Stomach (tissue), 9 donors: ENCODE measurements around the gene P2RX7. TPM values are rescaled to one million over a fixed set of nuclear protein-coding genes. Genes with fewer than 3 reads are reported as not detected.
A peak's percentile ranks its signal among the peaks of the same experiment; 100 is the strongest.

Experiments used
- DNase-seq, 2 donors: peaks; one replicate each; pipeline versions ENCODE4 v3.0.0 to v3.0.0-alpha.2; 2013 to 2019
- H3K27ac ChIP-seq, 5 donors: fragments of 200-600 bp in 4 of 5; sonication (generic) in 4 of 5; one replicate each; pipeline ENCODE4 v1.5.1; 2013 to 2019; ENCODE audit warnings: mild to moderate bottlenecking in 1 of 5, moderate library complexity in 1 of 5
- H3K27me3 ChIP-seq, 3 donors: fragments of 200-600 bp; sonication (generic); one replicate each; pipeline ENCODE4 v1.5.1; 2017 to 2019; ENCODE audit warnings: mixed run types in 1 of 3
- H3K36me3 ChIP-seq, 4 donors: fragments of 200-600 bp; sonication (generic); 1 replicate in 3 of 4; 2 replicates in 1 of 4; pipeline ENCODE4 v1.5.1; 2016 to 2019
- H3K4me1 ChIP-seq, 4 donors: fragments of 200-600 bp; sonication (generic); one replicate each; pipeline ENCODE4 v1.5.1; 2016 to 2019
- H3K4me3 ChIP-seq, 4 donors: fragments of 200-600 bp; sonication (generic) in 3 of 4; one replicate each; pipeline ENCODE4 v1.5.1; 2016 to 2019; ENCODE audit warnings: mild to moderate bottlenecking in 1 of 4
- H3K9me3 ChIP-seq, 4 donors: fragments of 200-600 bp; sonication (generic); one replicate each; pipeline ENCODE4 v1.5.1; 2016 to 2019
- EP300 ChIP-seq: sonication (generic); formaldehyde crosslinking; IDR thresholded peaks from one replicate; pipeline ENCODE4 v1.6.1; 2017; ENCODE audit warnings: antibody characterized with exemption
- POLR2A ChIP-seq, 4 donors: fragments of 450-650 bp; IDR thresholded peaks; one replicate each; pipeline ENCODE4 v1.6.1; 2016; ENCODE audit warnings: antibody characterized with exemption in 4 of 4, control low read depth in 2 of 4, mild to moderate bottlenecking in 1 of 4, moderate library complexity in 1 of 4
- POLR2AphosphoS5 ChIP-seq, 3 donors: sonication (generic); formaldehyde crosslinking; IDR thresholded peaks; one replicate each; pipeline ENCODE4 v1.6.1; 2016; ENCODE audit warnings: antibody characterized with exemption in 3 of 3
- WGBS, 5 donors: extraction: QIAGEN DNeasy Blood & Tissue Kit in 3 of 5; methylation state at CpG; one replicate each; pipeline versions ENCODE4 v1.1.5 to v1.1.7; 2013 to 2018; 5-methylcytosine and 5-hydroxymethylcytosine counted together
- intact Hi-C: fragments of 100-400 bp; cut with DNase I; formaldehyde crosslinking; loops from one replicate; pipeline ENCODE4 v1.15.1; 2023; ENCODE audit warnings: low total_unique reads
- polyA plus RNA-seq, 3 donors: library from polyadenylated mRNA; stranded (reverse); fragments of 200-250 nt; gene quantifications; one replicate each; pipeline ENCODE4 v1.2.3, GENCODE V29; 2013
- total RNA-seq, 5 donors: library from RNA; depleted of rRNA; stranded (reverse); fragments of >200 nt; gene quantifications; one replicate each; pipeline versions ENCODE4 v1.1.0 to v1.2.3, GENCODE V29; 2014 to 2016
- TF ChIP-seq, protein P1 (sequence below), 7 experiments: fragments of 450-650 bp in 4 of 7; fragments of 200-600 bp in 3 of 7; sonication (generic) in 3 of 7; IDR thresholded peaks; one replicate each; pipeline ENCODE4 v1.5.1; 2016 to 2019; ENCODE audit warnings: antibody characterized with exemption in 7 of 7, control low read depth in 2 of 7, mild to moderate bottlenecking in 1 of 7
- donor health status: healthy with polysubstance abuse.
- donor health status: Bipolar disorder and iron deficiency.
- donor health status: healthy.

Gene P2RX7
- total and polyA plus RNA-seq, 8 donors: 0.31 to 2.2 (median 0.95) TPM; not detected in 2

DNA sequence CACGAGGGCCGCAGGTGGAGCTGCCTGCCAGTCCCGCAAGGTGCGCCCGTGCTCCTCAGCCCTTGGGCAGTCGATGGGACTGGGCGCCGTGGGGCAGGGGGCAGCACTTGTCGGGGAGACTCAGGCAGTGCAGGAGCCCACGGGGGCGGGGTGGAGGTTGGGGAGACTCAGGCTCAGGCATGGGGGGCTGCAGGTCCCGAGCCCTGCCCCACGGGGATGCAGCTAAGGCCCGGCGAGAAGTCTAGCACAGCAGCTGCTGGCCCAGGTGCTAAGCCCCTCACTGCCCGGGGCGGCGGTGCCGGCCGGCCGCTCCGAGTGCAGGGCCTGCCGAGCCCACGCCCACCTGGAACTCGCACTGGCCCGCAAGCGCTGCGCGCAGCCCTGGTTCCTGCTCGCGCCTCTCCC lies 39.2 kb upstream of the P2RX7 start:
- Histone ChIP-seq H3K4me1 (peaks cover 9 to 15% (median 14%) of the 10 kb centered on the region in 4 donors), H3K36me3 (no peaks in the 10 kb centered on the region), H3K9me3 (no peaks in the 10 kb centered on the region), H3K4me3 (no peak overlapping the region), H3K27me3 (peaks cover 0 to 23% (median 0%) of the 10 kb centered on the region in 3 donors), H3K27ac (no peak overlapping the region)
- TF ChIP-seq POLR2AphosphoS5 (IDR thresholded peaks at IDR 0.05) (no peak), EP300 (no peak), POLR2A (IDR thresholded peaks at IDR 0.05) (no peak)
- TF ChIP-seq, protein P1, sequence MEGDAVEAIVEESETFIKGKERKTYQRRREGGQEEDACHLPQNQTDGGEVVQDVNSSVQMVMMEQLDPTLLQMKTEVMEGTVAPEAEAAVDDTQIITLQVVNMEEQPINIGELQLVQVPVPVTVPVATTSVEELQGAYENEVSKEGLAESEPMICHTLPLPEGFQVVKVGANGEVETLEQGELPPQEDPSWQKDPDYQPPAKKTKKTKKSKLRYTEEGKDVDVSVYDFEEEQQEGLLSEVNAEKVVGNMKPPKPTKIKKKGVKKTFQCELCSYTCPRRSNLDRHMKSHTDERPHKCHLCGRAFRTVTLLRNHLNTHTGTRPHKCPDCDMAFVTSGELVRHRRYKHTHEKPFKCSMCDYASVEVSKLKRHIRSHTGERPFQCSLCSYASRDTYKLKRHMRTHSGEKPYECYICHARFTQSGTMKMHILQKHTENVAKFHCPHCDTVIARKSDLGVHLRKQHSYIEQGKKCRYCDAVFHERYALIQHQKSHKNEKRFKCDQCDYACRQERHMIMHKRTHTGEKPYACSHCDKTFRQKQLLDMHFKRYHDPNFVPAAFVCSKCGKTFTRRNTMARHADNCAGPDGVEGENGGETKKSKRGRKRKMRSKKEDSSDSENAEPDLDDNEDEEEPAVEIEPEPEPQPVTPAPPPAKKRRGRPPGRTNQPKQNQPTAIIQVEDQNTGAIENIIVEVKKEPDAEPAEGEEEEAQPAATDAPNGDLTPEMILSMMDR (IDR thresholded peaks at IDR 0.05): no peak
- DNase-seq: no peak
- intact Hi-C loops: no loop called here
- 95 to 97% (median 96%) methylated on average over 11 to 31 of the region's 31 CpGs for WGBS, 5 donors

DNA sequence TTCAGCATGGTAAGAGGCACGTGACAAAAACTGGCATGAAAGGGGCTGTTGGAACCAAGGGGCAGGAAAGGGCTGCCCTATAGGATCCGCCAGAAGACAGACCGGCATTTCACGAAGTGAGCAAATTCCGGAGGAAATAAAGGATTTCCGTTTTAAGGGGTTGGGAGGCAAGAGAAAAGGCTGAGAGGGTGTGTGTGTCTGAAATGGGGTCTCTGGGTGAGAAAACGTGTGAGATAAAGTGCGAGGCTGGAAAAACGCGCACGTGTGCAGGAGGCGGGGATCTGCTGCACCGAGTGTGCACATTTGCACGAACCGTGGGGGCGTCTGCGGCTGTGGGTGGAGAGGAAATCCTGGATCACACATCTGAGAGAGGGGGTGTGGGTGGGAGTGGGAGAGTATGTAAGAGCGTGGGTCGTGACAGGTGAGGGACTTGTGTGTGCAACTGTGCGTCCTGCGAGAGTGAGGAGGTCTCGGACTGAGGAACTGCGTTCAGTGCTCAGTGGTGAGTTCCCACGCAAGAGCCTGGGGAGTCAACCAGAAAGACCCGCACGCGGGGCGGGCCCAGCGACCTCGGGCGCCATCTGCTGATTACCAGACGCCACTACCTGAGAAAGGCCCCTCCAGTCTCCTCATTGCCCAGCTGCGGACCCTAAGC lies 37.0 kb upstream of the P2RX7 start:
- peak overlapping the region; percentile 24 to 42 (median 34) for H3K4me3 ChIP-seq
- 1 to 5% (median 2%) methylated on average over 31 to 33 of the region's 33 CpGs for WGBS, 5 donors
- TF ChIP-seq POLR2AphosphoS5 (IDR thresholded peaks at IDR 0.05) (peak in 1 of 3 donors; percentile 6), POLR2A (IDR thresholded peaks at IDR 0.05) (no peak), EP300 (no peak)
- TF ChIP-seq, protein P1 (IDR thresholded peaks at IDR 0.05): peak in 5 of 7 experiments; percentile 44 to 83 (median 73)
- peaks cover 9 to 15% (median 14%) of the 10 kb centered on the region in 4 donors for H3K4me1 ChIP-seq
- peak; percentile 78 to 87 for DNase-seq
- H3K36me3 ChIP-seq: no peaks in the 10 kb centered on the region
- H3K9me3 ChIP-seq: peaks cover 0 to 12% (median 3%) of the 10 kb centered on the region in 4 donors
- H3K27me3 ChIP-seq: peaks cover 0 to 23% (median 0%) of the 10 kb centered on the region in 3 donors
- intact Hi-C loops: no loop called here
- peak overlapping the region in 2 of 5 donors; percentile 27 to 42 for H3K27ac ChIP-seq

DNA sequence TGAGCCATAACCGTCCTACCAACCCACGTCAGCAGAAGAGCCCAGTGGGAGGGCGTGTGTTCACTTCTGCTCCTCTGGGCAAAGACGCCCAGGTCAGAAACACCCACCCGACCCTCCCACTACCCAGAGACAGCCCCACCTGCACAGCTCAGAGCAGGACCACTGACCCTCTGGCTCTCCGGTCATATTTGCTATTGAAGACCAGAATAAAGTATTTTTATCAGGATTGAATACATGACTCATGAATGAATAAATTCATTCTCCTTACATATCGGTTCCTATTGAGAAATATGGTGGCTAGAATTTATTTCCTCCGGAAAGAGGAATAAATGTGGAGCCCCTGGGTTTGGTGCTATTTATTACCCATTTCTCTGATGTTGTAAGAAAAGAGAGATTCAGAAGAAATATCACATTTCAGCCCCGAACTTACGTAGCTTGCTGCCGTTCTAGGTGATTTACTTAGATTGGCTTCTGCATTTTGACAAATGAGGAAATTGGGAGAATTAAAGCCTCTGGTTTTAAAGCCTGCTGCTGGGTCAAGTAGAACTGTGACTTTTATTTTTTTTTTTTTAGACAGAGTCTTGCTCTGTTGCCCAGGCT lies 36.4 kb upstream of the P2RX7 start:
- no peak for TF ChIP-seq POLR2AphosphoS5 (IDR thresholded peaks at IDR 0.05)
- TF ChIP-seq POLR2A (IDR thresholded peaks at IDR 0.05): no peak
- TF ChIP-seq, protein P1 (IDR thresholded peaks at IDR 0.05): no peak
- no peak for TF ChIP-seq EP300
- intact Hi-C loops: no loop called here
- Histone ChIP-seq H3K36me3 (no peaks in the 10 kb centered on the region), H3K9me3 (peaks cover 0 to 12% (median 3%) of the 10 kb centered on the region in 4 donors), H3K27me3 (peaks cover 0 to 23% (median 0%) of the 10 kb centered on the region in 3 donors), H3K4me1 (peaks cover 9 to 15% (median 14%) of the 10 kb centered on the region in 4 donors), H3K27ac (peak overlapping the region in 1 of 5 donors; percentile 27), H3K4me3 (peak overlapping the region; percentile 24 to 42 (median 34))
- DNase-seq: no peak
- 24 to 31% (median 27%) methylated on average over 10 to 11 of the region's 11 CpGs for WGBS, 5 donors

DNA sequence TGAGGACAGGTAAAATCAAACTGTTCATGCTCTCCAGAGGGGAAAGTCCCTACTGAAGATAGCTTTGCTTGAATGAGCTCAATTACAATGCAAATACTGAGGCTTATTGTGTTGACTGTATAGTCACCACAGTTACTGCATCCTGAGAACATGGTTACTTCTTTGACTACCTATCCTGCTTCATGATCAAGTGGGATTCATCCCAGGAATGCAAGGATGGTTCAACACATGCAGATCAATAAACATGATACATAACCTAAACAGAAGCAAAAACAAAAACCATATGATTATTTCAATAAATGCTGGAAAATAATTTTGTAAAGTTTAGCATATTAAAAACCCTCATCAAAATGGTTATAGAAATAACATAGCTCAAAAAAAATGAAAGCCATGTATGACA lies 32.9 kb upstream of the P2RX7 start:
- no peak for TF ChIP-seq POLR2AphosphoS5 (IDR thresholded peaks at IDR 0.05)
- TF ChIP-seq, protein P1 (IDR thresholded peaks at IDR 0.05): no peak
- Histone ChIP-seq H3K36me3 (no peaks in the 10 kb centered on the region), H3K27ac (no peak overlapping the region), H3K4me3 (no peak overlapping the region), H3K4me1 (peaks cover 9 to 15% (median 14%) of the 10 kb centered on the region in 4 donors), H3K27me3 (peaks cover 0 to 14% (median 0%) of the 10 kb centered on the region in 3 donors), H3K9me3 (peaks cover 0 to 19% (median 3%) of the 10 kb centered on the region in 4 donors)
- intact Hi-C loops: no loop called here
- no peak for DNase-seq
